Thoracic aorta (tissue), 2 donors: ENCODE results near the gene RCAN2. TPM values are rescaled to one million over a fixed set of nuclear protein-coding genes. Genes with fewer than 3 reads are reported as not detected.
A peak's percentile ranks its signal among the peaks of the same experiment; 100 is the strongest.

Experiments
- ATAC-seq: fragments of 150-250 bp; one replicate; pipeline ENCODE4 v1.8.0; 2017; ENCODE audit warnings: low read depth; ENCODE audit not compliant: insufficient number of reproducible peaks, low FRiP score
- DNase-seq: peaks from one replicate; pipeline ENCODE4 v3.0.0-alpha.2; 2020; ENCODE audit warnings: low spot score
- H3K27ac ChIP-seq, 2 donors: fragments of 200-600 bp; sonication (generic); 1 replicate in 1 of 2; 2 replicates in 1 of 2; pipeline ENCODE4 v1.5.1; 2016; ENCODE audit warnings: mild to moderate bottlenecking in 2 of 2, moderate library complexity in 2 of 2
- H3K27me3 ChIP-seq: fragments of 200-600 bp; sonication (generic); replicated peaks from 2 replicates; pipeline ENCODE4 v1.6.0; 2016; ENCODE audit warnings: mild to moderate bottlenecking; ENCODE audit not compliant: insufficient read depth
- H3K36me3 ChIP-seq: fragments of 200-600 bp; sonication (generic); one replicate; pipeline ENCODE4 v1.5.1; 2016
- H3K4me1 ChIP-seq, 2 donors: fragments of 200-600 bp; sonication (generic); 1 replicate in 1 of 2; 2 replicates in 1 of 2; pipeline versions ENCODE4 v1.5.1 to v1.6.0; 2016; ENCODE audit warnings: low read depth in 2 of 2, mild to moderate bottlenecking in 1 of 2; ENCODE audit not compliant: control insufficient read depth in 1 of 2
- H3K4me3 ChIP-seq: fragments of 200-600 bp; sonication (generic); 2 replicates; pipeline ENCODE4 v1.5.1; 2016; ENCODE audit warnings: mild to moderate bottlenecking
- H3K9me3 ChIP-seq: fragments of 200-600 bp; sonication (generic); 2 replicates; pipeline ENCODE4 v1.5.1; 2016
- CTCF ChIP-seq: fragments of 200-600 bp; sonication (generic); IDR thresholded peaks from one replicate; pipeline ENCODE4 v1.5.1; 2019; ENCODE audit warnings: antibody characterized with exemption
- total RNA-seq, 2 donors: library from RNA; depleted of rRNA; stranded (reverse); fragments of >200 nt; gene quantifications; one replicate each; pipeline versions ENCODE4 v1.1.0 to v1.2.3, GENCODE V29; 2016

Gene RCAN2
- total RNA-seq, 2 donors from 2014 or later, result 126 to 289 TPM

- H3K4me1 ChIP-seq, result peaks cover 24 to 60% of the 10 kb centered on the region in 2 donors
- no peaks in the 10 kb centered on the region for H3K9me3 ChIP-seq
- no peak overlapping the region for H3K4me3 ChIP-seq
- DNase-seq (no peak), ATAC-seq (no peak)
- H3K36me3 ChIP-seq, result no peaks in the 10 kb centered on the region
- H3K27ac ChIP-seq, result peak overlapping the region in 1 of 2 donors; percentile 44
- H3K27me3 ChIP-seq, result no peaks in the 10 kb centered on the region
- TF ChIP-seq CTCF, result no peak
Measured at GRCh38 chr6:46526607-46527006, 35.4 kb upstream of the RCAN2 start.

- no peak for ATAC-seq
- no peak for TF ChIP-seq CTCF
Measured at GRCh38 chr6:46525583-46525982, 34.3 kb upstream of the RCAN2 start.

GRCh38 chr6:46521464-46521971 lies 30.3 kb upstream of the RCAN2 start:
- TF ChIP-seq CTCF, result no peak
- Histone ChIP-seq H3K27me3 (no peaks in the 10 kb centered on the region), H3K4me3 (no peak overlapping the region), H3K36me3 (no peaks in the 10 kb centered on the region), H3K9me3 (no peaks in the 10 kb centered on the region), H3K27ac (peak overlapping the region; percentile 76 to 88), H3K4me1 (peaks cover 25 to 58% of the 10 kb centered on the region in 2 donors)
- no peak for DNase-seq
- peak; percentile 87 for ATAC-seq

More at GRCh38 chr6:46525583-46525982, 34.3 kb upstream of the RCAN2 start:
- Histone ChIP-seq H3K27me3 (no peaks in the 10 kb centered on the region), H3K4me1 (peaks cover 25 to 63% of the 10 kb centered on the region in 2 donors), H3K36me3 (no peaks in the 10 kb centered on the region), H3K27ac (no peak overlapping the region), H3K9me3 (no peaks in the 10 kb centered on the region), H3K4me3 (no peak overlapping the region)
- no peak for DNase-seq

GRCh38 chr6:46517202-46517601 lies 26.0 kb upstream of the RCAN2 start:
- H3K36me3 ChIP-seq, result no peaks in the 10 kb centered on the region
- peak overlapping the region in 1 of 2 donors; percentile 53 for H3K27ac ChIP-seq
- no peaks in the 10 kb centered on the region for H3K27me3 ChIP-seq
- DNase-seq, result no peak
- no peak for TF ChIP-seq CTCF
- no peak overlapping the region for H3K4me3 ChIP-seq
- H3K4me1 ChIP-seq, result peaks cover 35 to 60% of the 10 kb centered on the region in 2 donors
- no peak for ATAC-seq
- H3K9me3 ChIP-seq, result no peaks in the 10 kb centered on the region

- Histone ChIP-seq H3K4me3 (no peak overlapping the region), H3K36me3 (no peaks in the 10 kb centered on the region), H3K27ac (peak overlapping the region; percentile 79 to 81), H3K27me3 (no peaks in the 10 kb centered on the region), H3K9me3 (no peaks in the 10 kb centered on the region), H3K4me1 (peaks cover 53 to 63% of the 10 kb centered on the region in 2 donors)
- DNase-seq (no peak), ATAC-seq (peak; percentile 65)
- TF ChIP-seq CTCF, result no peak
Measured at GRCh38 chr6:46513533-46513932, 22.3 kb upstream of the RCAN2 start.
